Left colon (tissue), 2 donors: ENCODE results near the gene LMTK3. TPM values are rescaled to one million over a fixed set of nuclear protein-coding genes. Genes with fewer than 3 reads are reported as not detected.

Experiments used
- ATAC-seq: fragments of 200-7000 bp; cut with Tn5 transposase; one replicate; pipeline ENCODE4 v1.9.1; 2020; ENCODE audit warnings: mild to moderate bottlenecking, moderate library complexity
- DNase-seq, 2 donors: peaks; one replicate each; pipeline ENCODE4 v3.0.0-alpha.2; 2020
- intact Hi-C, 2 donors: fragments of 100-400 bp; cut with DNase I in 1 of 2; cut with micrococcal nuclease in 1 of 2; formaldehyde crosslinking; loops; one replicate each; pipeline versions ENCODE4 v1.11.2 to v1.14.0; 2022; cut with DNase I, micrococcal nuclease
- total RNA-seq, 2 donors: library from RNA; stranded (reverse); fragmentation: NEBNext Ultra II Directional; extraction: Animal tissue kit (Norgen Biotek cat#: 25700); gene quantifications; one replicate each; pipeline ENCODE4 v1.2.1, GENCODE V29; 2021
- donor health status: DM: no; HTN: no; CAD: no.
- donor health status: DM: yes; HTN: yes; CAD: no.

Gene LMTK3
- total RNA-seq, 2 donors from 2014 or later = 0.87 to 1.1 TPM

DNA sequence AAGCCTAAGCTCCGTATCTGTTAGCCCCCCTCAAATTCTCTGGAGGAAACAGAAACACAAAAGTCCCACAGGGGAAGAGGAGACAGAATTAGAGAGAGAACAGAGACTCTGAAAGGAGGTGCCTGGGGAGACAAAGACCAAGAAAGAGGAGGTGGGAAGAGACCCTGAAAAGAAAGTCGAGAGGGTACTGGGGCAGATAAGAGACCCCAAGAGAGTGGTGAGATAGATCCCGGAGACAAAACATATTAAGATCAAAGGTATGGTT is 66.8 kb downstream of the LMTK3 start:
- no peak for ATAC-seq
- no peak for DNase-seq
- intact Hi-C loops = no loop called here

GRCh38 chr19:48444129-48444935 is 67.3 kb downstream of the LMTK3 start:
- ATAC-seq (no peak), DNase-seq (no peak)
- intact Hi-C loops = no loop called here

DNA sequence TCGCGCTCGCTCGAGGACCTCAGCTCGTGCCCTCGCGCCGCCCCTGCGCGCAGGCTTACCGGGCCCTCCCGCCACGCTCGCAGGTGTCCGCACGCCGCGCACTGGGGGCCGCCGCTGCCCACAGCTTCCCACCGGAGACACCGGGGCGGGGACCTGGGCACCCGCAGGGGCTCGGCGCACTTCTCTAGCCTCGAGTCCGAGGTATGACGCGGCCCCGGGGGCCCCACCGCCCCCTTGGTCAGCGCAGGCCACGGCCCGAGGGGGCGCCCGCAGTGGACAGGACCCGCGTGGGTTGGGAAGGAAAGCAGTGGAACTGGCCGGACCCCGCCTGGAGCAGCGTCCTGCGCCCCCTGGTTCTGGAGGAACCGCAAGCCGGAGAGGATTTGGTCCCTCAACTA is 67.9 kb downstream of the LMTK3 start:
- ATAC-seq (no peak), DNase-seq (no peak)
- intact Hi-C loops = no loop called here

- intact Hi-C loops = no loop called here
- ATAC-seq (no peak), DNase-seq (no peak)
Observed at GRCh38 chr19:48443256-48443655, 68.4 kb downstream of the LMTK3 start.

DNA sequence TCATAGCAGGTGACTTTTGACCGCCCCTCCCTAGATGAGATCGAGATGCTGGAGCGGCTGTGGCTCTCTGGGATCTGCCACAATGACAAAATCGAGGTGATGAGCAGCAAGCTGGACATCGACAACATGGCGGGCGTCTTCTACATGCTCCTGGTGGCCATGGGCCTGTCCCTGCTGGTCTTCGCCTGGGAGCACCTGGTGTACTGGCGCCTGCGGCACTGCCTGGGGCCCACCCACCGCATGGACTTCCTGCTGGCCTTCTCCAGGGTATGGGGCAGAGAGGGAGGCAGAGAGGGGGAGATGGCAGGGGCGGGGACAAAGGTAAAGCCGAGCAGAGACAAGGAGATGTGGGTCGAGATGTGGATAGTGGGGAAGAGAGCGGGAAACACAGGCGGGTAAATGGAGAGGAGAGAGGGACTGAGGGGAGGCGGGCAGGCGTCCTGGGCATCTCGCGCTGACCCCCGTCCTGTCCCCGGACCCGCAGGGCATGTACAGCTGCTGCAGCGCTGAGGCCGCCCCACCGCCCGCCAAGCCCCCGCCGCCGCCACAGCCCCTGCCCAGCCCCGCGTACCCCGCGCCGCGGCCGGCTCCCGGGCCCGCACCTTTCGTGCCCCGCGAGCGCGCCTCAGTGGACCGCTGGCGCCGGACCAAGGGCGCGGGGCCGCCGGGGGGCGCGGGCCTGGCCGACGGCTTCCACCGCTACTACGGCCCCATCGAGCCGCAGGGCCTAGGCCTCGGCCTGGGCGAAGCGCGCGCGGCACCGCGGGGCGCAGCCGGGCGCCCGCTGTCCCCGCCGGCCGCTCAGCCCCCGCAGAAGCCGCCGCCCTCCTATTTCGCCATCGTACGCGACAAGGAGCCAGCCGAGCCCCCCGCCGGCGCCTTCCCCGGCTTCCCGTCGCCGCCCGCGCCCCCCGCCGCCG is 69.3 kb downstream of the LMTK3 start:
- DNase-seq (no peak), ATAC-seq (no peak)
- intact Hi-C loops = no loop called here

GRCh38 chr19:48441360-48442050 is 70.1 kb downstream of the LMTK3 start:
- no peak for DNase-seq
- intact Hi-C loops = no loop called here
- ATAC-seq = no peak

DNA sequence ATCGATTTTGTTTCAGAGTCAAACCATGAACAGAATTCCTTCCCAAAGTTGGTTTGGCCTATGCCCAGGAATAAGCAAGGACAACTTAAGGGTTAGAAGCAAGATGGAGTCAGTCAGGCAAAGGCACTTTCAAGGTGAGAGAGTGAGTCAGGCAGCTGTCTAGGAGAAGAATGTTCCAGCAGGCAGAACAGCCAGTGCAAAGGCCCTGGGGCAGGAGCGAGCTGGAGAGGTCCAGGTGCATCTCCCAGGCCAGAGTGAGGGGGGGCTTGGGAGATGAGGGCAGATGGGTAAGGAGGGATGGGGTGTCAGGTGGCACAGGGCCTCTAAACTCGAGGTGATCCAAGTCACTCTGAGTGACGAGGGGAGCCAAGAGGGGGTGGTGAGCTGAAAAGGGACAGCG is 75.0 kb downstream of the LMTK3 start:
- intact Hi-C loops = no loop called here
- ATAC-seq (no peak), DNase-seq (no peak)

Other genes with a start within 250 kb of the LMTK3 start
- under 1 TPM in 1 of 2 donors, not detected in 1; 0.34 TPM for gene ZNF114, start 241.8 kb downstream of the LMTK3 start, total RNA-seq
- gene EMP3, start 186.3 kb downstream of the LMTK3 start, total RNA-seq = 10 to 100 TPM in 1 of 2 donors, 1 to 10 TPM in 1; 8.4 to 33.4 TPM
- 10 to 100 TPM; 12.5 to 18.4 TPM for gene TMEM143, start 147.9 kb downstream of the LMTK3 start, total RNA-seq
- gene SYNGR4, start 147.5 kb downstream of the LMTK3 start, total RNA-seq = not detected
- 100 to 1,000 TPM; 226 to 236 TPM for gene KDELR1, start 120.3 kb downstream of the LMTK3 start, total RNA-seq
- under 1 TPM; 0.37 to 0.61 TPM for gene GRIN2D, start 118.2 kb downstream of the LMTK3 start, total RNA-seq
- 10 to 100 TPM; 22.3 to 25.1 TPM for gene GRWD1, start 65.9 kb downstream of the LMTK3 start, total RNA-seq
- 1 to 10 TPM in 1 of 2 donors, under 1 TPM in 1; 0.34 to 1.2 TPM for gene KCNJ14, start 56.3 kb downstream of the LMTK3 start, total RNA-seq
- 10 to 100 TPM; 68.3 to 75.6 TPM for gene CYTH2, start 42.5 kb downstream of the LMTK3 start, total RNA-seq
- gene SULT2B1, start 40.3 kb upstream of the LMTK3 start, total RNA-seq = under 1 TPM; 0.87 to 0.89 TPM
- not detected for gene SPACA4, start 94.9 kb upstream of the LMTK3 start, total RNA-seq
- gene FAM83E, start 103.2 kb upstream of the LMTK3 start, total RNA-seq = 100 to 1,000 TPM; 180 to 247 TPM
- 1,000 to 10,000 TPM; 1,328 to 1,333 TPM for gene RPL18, start 107.3 kb upstream of the LMTK3 start, total RNA-seq
- gene SPHK2, start 107.7 kb upstream of the LMTK3 start, total RNA-seq = 10 to 100 TPM; 45.1 to 51.0 TPM
- gene DBP, start 125.5 kb upstream of the LMTK3 start, total RNA-seq = 10 to 100 TPM in 1 of 2 donors, 1 to 10 TPM in 1; 6.9 to 14.6 TPM
- 1 to 10 TPM; 1.7 to 4.2 TPM for gene CA11, start 134.4 kb upstream of the LMTK3 start, total RNA-seq
- under 1 TPM; 0.49 to 0.53 TPM for gene NTN5, start 161.2 kb upstream of the LMTK3 start, total RNA-seq
- gene FUT2, start 184.1 kb upstream of the LMTK3 start, total RNA-seq = 100 to 1,000 TPM in 1 of 2 donors, 10 to 100 TPM in 1; 74.3 to 147 TPM
- under 1 TPM; 0.64 to 0.67 TPM for gene MAMSTR, start 207.9 kb upstream of the LMTK3 start, total RNA-seq
- 1 to 10 TPM; 2.7 to 2.8 TPM for gene RASIP1, start 228.8 kb upstream of the LMTK3 start, total RNA-seq
- gene IZUMO1, start 235.1 kb upstream of the LMTK3 start, total RNA-seq = not detected
- under 1 TPM; 0.37 to 0.56 TPM for gene FUT1, start 240.8 kb upstream of the LMTK3 start, total RNA-seq
- gene FGF21, start 243.7 kb upstream of the LMTK3 start, total RNA-seq = not detected